CMK (cell line): Measurements from ENCODE around the gene PPP4C.
"Not testable (repeated sequence)": the region's sequence is repeated elsewhere in the genome, so short reads cannot be mapped to it uniquely, and the experiment has no call there.

Source experiments
- DNase-seq: peaks from one replicate; pipeline ENCODE4 v3.0.0-alpha.2; 2010; ENCODE audit warnings: low read depth

The PPP4C gene

DNA sequence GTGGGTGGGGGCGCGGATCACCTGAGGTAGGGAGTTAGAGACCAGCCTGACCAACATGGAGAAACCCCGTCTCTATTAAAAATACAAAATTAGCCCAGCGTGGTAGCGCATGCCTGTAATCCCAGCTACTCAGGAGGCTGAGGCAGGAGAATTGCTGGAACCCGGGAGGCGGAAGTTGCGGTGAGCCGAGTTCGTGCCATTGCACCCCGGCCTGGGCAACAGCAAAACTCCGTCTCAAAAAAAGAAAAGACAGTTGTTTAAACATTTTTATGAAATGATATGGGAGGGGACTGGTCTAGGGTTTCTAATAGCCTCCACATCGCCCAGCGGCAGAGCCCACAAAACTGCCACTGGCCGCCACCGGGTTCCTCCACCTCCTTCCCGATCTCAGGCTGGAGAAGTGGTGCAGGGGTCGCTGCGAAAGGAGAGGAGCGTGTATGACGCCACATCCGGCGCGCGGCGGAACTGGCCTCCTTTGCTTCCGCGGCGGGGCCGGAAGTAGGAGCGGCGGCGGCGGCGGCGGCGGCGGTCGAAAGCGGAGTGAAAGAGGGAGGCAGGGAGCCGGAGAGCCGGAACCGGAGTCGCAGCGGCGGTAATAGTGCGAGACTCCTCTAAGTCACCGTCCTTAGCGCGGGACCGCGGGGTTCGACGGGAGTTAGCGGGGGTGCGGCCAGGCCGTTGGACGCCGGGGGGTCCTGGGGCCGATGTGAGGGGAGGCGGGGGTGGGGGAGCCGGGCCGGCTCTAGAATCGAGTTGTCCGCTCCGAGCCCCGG is at the start of gene PPP4C:
PPP4C (plus strand) TSS at position 492 of the 773 bp plus-strand sequence. CDS start 384 bp downstream, outside the sequence.
- DNase-seq: peak; percentile 79

DNA sequence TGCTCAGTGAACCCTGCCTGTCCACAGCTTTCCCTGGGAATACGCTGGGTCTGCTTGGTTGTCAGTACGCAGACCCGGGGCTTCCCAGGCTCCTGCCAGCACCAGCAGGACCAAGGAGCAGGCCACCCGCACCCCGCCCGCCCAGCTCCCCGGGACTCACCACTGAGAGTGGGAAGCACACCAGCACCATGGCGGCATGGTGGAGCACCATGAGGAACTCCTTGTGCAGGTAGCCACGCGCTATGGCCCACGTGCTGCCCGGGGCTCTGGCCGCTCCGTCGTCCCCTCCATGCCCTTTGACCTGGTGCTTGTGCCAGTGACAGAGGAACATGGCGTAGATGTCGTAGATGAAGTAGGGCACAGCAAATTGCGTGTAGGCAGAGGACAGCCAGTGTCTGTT is 49.3 kb upstream of the PPP4C start:
- no peak for DNase-seq

DNA sequence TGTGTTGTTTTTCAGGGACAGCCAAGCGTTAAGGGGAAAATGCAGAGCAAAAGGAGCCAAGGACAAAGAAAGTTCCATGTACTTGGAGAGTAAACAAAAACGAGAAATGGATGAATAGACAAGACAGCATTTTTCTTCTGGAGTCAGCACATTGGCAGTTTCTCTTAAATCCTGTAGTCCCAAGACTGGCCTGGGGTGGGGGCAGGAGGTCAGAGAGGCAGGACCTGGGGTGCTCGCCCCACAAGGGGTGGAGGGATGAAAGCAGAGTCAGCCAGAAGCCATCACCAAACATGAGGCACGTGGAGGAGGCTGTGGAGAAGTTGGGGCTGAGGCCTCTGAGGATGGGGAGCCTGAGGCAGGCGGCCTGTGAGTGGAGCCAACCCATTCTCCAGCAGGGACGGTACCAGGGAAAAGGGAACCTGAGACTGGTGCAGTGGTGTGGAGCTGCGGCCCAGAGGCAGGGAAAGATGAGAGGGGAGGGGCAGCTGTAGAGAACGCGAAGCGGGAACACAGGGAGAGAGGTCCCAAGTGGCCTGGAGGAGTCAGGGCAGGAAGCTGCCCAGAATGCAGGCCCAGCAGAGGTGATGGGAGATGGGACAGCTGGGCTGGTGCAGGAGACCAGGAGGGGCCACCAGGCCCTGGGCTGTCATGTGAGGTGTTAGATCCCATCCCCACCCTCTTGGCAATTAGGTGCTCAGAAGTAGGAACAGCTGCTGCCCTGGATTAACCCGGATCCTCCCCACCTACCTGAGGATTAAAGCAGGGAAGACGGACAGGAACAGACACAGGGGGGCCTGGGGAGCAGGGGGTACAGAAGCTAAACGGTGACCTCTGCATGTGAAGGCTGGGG is 48.0 kb upstream of the PPP4C start:
- no peak for DNase-seq

DNA sequence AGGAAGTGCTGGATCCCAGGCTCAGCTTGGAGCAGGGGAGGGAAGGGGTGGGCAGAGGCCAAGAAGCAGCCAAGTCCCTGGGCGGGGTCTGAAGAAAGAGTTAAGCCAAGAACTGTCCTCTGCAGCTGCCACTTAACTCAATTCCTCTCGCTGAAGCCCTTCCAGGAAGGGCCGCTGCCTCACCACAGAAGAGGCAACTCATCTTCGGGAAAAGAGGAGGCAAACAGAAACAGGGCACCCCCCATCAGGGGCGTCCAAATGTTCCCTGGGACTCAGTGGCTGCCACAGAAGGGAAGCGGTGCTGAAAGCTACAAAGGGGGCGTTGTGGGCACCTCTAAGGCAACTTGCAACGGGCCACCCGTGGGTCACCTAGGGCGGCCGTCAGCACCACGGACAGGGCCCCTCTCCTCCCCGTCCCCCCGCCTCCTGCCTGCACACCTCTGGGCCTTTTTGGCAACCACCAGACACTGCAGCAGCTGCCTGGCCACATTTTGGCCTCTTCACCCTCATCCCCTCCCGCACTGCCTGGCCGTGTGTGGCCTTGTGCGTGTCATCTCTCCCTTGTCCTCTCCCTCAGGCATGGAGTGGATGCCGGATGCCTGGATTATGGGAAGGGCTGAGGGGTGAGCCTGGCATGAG is 47.2 kb upstream of the PPP4C start:
- DNase-seq: no peak

DNA sequence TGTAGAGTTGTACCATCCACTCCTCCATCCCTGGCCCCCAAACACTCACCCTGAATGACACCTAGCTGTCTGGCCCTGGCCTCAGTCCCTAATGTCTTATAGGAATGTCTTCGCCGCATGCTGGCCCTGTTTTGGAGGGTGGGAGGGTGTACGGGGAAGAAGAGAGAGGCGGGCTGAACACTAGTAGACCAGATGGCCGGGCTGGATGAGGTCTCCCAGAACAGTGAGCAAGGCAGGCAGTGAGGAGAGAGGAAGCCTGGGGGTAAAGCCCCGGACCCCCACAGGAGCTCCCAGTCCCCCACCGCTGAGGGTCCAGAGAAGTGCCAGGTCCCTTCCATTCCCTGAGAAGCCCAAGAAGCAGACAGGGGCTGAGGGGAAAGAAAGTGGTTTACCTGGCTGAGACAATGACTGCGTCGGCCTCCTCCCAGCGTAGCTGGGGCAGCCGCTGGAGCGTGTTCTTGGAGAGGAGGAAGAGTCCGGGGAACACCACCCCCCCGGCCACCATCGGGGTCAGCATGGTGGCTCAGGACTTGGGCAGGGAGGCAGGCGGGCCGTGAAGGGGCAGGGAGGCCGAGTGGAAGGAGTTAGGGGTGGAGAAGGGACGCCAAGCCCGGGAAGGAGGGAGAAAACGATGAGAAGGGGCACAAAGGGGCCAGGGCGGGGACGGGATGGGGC is 45.6 kb upstream of the PPP4C start:
- DNase-seq: no peak

DNA sequence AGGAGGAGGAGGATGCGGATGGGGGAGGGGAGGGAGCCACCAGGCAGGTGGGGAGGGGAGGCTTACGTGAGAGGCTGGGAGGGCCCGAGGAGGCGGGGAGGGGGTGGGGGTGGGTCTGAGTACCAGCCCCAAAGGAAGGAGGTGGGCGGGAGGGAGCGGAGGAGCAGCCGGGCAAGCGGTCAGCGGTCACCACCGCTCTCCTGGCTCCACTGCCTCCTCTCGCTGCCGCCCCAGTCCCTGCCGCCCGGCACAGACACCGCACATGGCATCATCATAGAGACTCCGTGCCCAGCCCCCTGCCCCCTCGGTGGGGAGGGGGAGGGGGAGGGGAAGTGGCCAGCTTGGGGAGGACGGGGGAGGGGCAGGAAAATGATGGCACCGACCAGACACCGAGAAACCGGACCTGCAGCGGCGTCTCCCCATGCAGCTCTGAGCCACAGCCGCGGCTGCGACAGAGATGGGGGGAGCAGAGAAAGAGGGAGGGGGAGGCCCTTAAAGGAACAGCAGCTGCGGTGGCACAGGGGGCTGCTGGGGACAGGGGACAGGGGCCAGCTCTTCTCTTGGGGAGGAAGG is 44.9 kb upstream of the PPP4C start, which contains the start of gene TLCD3B:
TLCD3B (minus strand) TSS at position 431 of the 573 bp plus-strand sequence. CDS start 744 bp downstream, outside the sequence.
- no peak for DNase-seq

DNA sequence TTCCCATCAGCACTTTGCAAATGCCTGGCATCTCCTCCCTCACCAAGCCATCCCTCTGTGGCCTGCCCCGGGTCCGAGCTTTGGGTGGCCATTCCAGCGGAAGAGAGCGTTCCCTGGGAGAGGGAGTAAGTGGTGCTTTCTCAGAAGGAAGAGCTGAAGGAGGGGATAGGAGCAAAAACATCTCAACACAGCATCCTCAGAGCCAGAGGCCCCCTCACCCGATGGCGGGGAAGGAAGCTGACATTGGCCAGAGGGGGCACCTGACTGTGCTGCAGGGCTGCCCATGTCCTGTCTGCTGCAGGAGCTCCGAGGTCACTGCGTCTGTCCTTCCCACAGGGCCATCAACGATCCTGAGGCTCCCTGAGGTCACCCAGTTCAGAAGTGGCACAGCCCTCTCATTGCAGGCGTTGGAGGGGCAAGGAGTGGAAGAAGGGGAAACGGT is 44.3 kb upstream of the PPP4C start:
- DNase-seq: no peak

DNA sequence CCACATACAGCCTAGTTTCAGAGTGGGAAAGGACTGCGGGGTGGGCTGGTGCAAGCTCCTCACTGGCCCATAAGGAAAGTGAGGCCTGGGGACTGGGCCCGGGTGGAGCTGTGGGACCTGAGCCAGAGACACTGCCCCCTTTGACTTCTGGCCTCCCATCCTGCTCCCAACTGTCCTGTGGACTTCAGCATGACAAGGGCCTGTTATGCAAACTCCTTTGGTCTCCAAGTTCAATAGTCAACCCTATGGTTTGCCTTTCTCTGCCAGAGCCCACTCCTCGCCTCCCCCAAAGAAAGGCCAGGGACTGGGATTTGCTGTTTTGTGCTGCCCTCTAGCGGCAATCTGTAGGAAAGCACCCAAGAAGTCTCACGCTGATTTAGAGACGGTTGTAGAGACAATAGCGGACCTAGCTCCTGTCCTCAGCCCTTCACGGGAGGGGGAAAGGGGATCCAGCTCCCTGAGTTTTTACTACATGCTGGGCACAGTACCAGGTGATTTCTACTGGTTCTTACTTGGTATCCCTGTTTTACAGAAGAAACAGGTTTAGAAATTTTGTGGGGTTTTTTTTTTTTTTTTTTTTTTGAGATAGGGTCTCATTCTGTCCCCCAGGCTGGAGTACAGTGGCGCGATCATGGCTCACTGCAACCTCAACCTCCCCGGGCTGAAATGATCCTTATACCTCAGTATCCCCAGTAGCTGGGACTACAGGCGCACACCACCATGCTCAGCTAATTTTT is 43.5 kb upstream of the PPP4C start:
- DNase-seq: no peak

DNA sequence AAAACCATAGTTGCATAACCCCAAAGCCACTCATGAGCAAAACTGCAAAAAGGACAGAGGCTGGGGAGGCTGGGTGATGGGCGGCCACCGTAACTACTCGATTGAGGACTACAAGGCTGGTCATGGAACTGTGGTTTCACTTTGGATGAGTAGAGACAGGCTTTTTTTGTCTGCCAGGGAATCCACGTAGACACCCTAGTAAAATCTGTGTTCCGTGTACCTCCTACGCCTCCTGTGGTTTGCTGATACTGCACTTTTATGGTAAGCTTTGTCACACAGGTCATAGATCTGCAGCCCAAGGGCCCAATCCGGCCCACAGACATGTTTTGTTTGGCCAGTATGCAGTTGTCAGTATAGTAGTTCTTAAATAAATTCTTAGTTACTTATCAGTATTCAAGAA is 42.5 kb upstream of the PPP4C start:
- DNase-seq: no peak

DNA sequence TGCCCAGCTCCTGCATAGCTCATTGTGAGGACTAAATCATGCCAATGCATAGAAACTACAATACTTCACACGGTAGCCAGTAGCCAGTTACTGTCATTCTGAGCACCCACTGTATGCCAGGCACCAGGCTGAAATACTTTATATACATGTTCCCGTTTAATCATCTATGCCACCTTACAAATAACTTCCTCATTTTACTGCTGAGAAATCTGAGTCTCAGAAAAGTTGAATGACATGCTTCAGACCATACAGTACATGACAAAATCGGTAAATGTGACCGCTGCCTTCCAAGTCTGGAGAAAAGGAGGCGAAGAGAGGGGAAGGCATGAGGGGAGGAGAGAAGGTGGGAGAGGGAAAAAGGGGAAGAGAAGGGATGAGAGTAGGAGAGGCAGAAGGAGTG is 35.6 kb upstream of the PPP4C start:
- DNase-seq: no peak

DNA sequence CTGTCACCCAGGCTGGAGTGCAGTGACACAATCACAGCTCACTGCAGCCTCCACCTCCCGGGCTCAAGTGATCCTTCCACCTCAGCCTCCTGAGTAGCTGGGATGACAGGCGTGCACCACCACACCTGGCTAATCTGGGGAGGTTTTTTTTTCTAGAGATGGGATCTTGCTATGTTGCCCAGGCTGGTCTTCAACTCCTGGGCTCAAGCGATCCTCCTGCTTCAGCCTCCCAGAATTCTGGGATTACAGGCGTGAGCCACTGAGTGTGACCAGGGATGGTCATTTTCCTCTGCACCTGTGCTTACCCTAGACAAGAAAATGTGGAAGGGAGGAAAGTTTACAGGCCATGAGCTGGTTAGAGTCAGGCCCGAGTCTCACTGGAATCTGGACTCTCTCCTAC is 35.1 kb upstream of the PPP4C start:
- not testable (repeated sequence) for DNase-seq

DNA sequence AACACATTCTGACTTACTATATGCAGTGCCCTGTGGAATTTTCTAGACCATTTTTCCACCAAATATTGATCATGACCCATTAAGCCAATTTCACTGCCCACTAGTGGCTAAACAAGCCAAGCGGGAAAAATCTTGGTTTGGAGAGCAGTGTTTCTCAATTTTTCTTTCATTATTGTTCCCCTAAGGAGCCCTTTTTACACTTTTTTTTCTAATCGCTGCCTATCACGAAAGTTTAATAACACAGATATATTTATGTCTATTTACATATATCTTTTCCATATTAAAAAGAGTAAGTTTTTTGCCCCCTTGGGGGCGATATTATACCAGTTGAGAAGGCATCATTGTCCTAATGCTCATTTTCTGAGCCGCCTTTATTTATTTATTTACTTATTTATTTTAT is 34.0 kb upstream of the PPP4C start:
- no peak for DNase-seq

DNA sequence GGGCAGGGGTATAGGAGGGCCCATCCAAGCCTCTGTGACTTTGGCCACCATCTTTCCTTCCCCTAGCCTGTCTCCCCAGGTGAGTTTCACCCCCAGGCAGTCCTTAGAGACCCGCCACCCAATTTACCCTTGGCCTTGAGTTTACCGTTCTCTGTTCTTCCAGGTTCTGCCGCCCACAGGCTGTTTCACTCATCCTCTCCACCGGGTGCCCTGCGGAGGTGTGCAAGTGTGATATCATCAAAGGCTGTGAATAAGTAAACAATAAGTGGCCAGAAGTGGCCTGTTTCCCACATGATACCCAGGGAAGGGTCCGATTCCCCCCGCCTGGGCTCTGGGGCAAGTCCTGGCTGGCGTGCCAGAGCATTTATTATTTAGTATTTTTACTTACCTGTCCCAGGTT is 29.6 kb upstream of the PPP4C start:
- no peak for DNase-seq

DNA sequence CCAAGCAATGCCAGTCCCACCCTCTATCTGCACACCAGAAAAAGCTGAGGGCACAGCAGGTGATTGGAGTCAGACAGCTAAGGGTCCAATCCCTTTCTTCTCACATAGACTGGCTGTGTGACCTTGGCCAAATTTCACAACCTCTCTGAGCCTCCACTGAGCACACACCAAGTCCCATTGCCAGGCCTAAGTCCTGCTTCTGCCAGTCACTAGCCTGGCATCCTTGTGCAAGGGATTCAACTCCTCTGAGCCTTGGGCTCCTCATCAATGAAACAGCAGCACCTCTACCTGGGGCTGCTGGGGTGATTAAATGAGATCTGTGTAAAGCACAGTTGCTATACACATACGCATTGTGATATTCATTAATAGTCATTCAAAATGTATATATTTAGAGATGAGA is 29.2 kb upstream of the PPP4C start:
- DNase-seq: no peak

DNA sequence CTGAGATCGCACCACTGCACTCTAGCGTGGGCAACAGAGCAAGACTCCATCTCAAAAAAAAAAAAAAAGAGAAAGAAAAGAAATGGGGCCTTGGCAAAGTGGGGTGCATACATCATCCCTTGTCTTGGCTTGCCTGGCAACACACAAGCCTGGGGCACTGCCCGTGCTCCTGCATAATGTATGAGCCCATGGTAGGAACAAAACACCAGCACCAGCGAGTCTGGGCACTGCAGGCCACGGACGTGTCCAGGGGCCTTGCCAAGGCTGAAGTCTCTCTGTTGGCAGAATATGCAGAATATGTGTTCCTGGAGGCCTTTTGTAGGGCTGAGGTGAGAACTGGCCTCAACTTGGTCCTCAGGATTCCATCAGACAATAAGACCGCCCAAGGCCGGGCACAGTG is 25.9 kb upstream of the PPP4C start:
- DNase-seq: no peak

DNA sequence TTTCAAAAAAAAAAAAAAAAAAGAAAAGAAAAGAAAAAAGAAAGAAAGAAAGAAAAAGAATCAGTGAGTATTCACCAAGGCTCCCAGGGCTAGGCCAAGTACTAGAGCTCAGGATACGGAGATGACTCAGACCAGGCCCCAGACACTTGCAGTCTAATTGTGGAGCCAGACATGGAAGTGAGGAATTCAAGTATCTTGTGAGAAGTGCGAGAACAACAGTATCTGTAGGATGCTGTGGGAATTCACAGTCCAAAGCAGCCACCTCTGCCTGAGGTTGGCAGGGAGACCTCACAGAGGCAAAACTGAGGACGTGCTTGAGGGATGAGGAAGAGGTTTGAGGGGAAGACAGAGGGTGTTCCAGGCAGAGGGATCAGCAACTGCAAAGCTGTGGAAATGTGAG is 24.3 kb upstream of the PPP4C start:
- DNase-seq: no peak

DNA sequence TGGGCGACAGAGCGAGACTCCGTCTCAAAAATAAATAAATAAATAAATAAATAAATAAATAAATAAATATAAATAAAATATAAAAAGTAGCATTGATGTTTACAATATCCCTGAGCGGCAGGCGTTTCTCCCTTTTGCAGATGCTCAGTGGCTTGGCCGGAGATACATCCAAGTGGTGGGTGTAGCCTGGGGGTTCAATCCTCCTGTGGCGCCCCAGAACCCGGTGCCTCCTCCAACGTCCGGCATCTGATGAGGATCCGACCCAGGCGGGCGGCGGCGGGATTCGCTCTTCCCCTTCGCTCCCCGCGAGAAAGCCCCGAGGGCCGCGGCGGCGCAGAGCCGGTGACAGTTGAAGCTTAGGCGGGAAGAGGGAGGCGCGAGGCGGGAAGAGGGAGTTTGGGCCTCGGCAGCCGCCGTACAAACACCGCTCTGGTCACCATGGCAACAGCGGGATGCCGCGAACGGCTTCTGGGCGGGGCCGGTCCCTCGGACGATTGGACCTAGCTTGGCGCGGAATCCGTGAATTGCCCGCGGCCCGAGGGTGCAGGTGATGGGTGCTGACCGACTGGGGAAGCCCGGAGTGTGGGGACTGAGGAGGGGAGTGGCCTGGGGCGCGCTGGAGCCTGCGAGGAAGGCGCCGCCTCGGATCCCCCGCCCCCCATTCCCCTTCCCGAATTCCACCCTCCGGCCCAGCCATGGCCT is 23.0 kb upstream of the PPP4C start:
- peak; percentile 87 for DNase-seq

DNA sequence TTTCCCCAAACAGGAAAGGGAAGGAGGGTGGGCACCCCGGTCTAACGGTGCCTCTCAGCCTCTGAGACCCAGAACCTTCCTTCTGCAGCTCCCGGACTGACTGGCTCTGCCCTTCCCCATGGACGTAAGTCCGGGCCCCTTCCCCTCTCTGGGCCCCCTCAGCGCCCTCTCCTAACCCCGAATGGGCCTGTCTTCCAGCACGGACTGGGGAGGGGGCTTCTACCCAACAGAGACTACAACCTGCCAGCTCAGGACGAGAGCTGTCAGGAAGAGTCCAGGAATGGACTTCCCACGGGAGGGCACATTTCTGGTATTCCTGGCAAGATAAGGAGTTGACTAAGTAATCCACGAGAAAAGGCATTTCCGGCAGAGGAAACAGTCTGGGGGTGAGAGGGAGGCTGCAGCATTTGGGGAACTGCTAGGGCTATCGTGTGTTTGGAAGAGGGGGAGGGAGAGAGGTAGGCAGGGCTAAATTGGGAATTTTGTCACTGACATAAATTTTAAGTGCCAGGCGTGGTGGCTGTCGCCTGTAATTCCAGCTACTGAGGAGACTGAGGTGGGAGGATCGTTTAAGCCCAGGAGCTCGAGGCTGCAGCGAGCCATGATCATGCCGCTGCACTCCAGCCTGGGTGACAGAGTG is 22.3 kb upstream of the PPP4C start:
- no peak for DNase-seq

DNA sequence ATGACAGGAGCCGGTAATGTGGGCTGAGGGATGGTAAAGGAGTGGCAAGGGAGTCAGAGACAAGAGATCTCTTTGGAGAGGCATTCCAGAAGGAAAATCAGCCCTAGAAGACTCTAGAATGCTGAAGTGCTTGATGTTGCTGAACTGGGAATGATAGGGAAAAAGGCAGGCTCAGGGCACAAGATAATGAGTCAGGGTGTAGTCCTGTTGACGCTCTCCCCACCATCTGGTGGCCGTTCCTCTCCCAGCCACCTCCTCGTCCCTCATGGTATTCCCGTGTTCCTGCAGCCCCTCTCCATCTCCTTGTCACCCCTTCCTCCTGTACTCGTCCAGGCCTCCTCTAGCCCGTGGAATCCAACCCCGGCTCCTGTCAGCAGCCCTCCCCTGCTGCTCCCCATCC is 21.3 kb upstream of the PPP4C start:
- DNase-seq: no peak
